Measurements from ENCODE around the gene SIGLEC11.

Gene SIGLEC11

DNA sequence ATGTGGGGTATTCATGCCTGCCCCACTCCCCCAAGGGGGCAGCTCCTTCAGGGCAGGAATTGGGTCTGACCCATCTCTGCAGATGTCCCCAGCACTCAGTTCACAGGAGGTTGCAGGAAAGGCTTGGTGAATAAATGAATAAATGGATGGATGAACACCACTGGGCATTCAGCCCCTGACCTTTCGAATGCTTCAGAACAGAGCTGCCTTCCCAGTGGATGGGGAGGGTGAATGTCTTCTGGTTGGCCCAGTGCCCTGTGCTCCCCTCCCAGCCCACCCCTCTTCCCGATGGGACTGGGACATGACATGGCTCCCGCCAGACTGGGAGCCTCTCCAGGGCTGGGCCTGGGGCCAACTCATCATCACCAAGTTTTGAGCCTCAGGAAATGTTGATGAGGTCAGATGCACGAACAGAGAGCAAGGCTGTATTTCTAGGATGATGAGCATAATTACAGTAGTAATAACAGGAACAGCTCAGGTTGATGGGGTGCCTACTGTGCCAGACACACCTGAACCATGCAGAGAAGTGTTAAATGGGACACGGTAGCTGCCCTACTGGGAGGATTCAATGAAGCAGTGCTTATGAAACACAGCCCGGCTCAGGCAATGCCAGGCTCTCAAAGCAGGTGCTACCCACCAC lies 38.5 kb upstream of the SIGLEC11 start:
- no peak for ATAC-seq (replicated peaks)

DNA sequence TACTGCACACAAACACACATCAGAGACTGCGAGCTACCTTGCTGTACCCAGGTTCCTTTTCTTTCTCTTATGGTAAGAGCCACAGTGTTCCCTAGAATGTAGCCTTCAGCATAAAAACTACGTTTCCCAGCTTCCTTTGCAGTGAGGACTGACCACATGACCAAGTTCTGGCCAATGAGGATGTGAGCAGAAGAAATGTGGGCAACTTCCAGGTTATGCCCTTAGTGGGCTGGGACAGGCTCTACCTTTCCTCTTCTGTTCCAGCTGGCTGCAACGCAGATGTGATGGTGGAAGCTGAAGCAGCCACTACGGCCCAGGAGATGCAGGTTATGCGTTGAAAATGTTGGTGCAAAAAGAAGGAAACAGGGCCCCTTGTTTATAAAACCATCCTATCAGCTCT lies 36.7 kb upstream of the SIGLEC11 start:
- no peak for DNase-seq
- H3K27me3 Mint-ChIP-seq: no peaks in the 10 kb centered on the region
- H3K27ac Mint-ChIP-seq: no peak overlapping the region
- H3K4me1 Mint-ChIP-seq (ENCODE audit: low read depth in 2 of 2): peaks cover 5 to 8% of the 10 kb centered on the region in 2 donors
- H3K4me3 Mint-ChIP-seq: no peak overlapping the region
- H3K36me3 Mint-ChIP-seq (ENCODE audit: insufficient read depth): peaks cover 61% of the 10 kb centered on the region
- ATAC-seq (replicated peaks): peak; percentile 56
- no peaks in the 10 kb centered on the region for H3K9me3 Mint-ChIP-seq

More for the DNA sequence above, 38.5 kb upstream of the SIGLEC11 start:
- Mint-ChIP-seq H3K9me3 (no peaks in the 10 kb centered on the region), H3K4me1 (ENCODE audit: low read depth in 2 of 2) (peaks cover 20% of the 10 kb centered on the region in 2 donors), H3K27me3 (no peaks in the 10 kb centered on the region), H3K27ac (no peak overlapping the region), H3K4me3 (no peak overlapping the region), H3K36me3 (ENCODE audit: insufficient read depth) (peaks cover 60% of the 10 kb centered on the region)
- no peak for DNase-seq

DNA sequence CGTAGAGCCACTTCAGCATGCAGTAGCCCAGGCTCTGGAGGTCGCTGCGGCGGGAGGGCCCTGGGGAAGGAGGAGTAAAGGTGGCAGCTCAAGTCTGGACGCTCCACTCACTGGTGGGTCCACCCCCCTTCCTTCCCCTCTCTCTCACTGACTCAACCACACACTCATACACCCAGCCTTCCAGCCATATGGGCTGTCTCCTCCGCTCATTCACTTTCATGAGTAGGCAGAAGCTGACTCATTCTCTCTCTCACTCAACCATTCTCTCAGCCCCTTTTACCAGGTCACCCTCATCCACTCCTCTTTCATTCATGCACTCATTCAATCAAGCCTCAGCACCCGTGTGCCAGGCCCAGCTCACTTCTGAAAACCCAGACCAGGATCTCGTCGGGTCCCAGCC lies 27.5 kb upstream of the SIGLEC11 start:
- peaks cover 32% of the 10 kb centered on the region for H3K36me3 Mint-ChIP-seq (ENCODE audit: insufficient read depth)
- ATAC-seq (replicated peaks) (no peak), DNase-seq (no peak)
- H3K9me3 Mint-ChIP-seq: no peaks in the 10 kb centered on the region
- no peaks in the 10 kb centered on the region for H3K27me3 Mint-ChIP-seq
- no peak overlapping the region for H3K4me3 Mint-ChIP-seq
- H3K4me1 Mint-ChIP-seq (ENCODE audit: low read depth in 2 of 2): peaks cover 4 to 5% of the 10 kb centered on the region in 2 donors
- H3K27ac Mint-ChIP-seq: no peak overlapping the region

DNA sequence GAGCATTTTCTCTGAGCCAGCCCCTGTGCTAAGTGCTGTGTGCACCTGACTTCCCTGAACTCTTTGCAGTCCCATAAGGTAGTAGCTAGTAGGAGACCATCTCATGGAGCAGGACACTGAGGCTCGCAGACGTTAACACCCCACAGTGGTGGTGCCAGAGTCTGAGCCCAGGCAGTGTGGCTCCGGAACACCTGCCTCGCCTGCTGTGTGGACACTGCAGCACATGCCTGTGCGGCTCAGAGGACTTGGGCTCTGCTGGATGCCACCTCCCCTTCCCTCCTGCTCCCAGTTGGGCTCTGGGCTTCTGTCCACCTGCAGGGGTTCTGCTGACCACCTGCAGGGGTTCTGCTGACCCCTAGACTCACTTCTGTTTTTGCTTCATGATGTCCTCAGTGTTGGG lies 27.0 kb upstream of the SIGLEC11 start:
- Mint-ChIP-seq H3K27me3 (no peaks in the 10 kb centered on the region), H3K27ac (no peak overlapping the region), H3K36me3 (ENCODE audit: insufficient read depth) (peaks cover 32% of the 10 kb centered on the region), H3K4me3 (no peak overlapping the region), H3K9me3 (no peaks in the 10 kb centered on the region), H3K4me1 (ENCODE audit: low read depth in 2 of 2) (peaks cover 4 to 5% of the 10 kb centered on the region in 2 donors)
- DNase-seq: no peak
- ATAC-seq (replicated peaks): no peak

DNA sequence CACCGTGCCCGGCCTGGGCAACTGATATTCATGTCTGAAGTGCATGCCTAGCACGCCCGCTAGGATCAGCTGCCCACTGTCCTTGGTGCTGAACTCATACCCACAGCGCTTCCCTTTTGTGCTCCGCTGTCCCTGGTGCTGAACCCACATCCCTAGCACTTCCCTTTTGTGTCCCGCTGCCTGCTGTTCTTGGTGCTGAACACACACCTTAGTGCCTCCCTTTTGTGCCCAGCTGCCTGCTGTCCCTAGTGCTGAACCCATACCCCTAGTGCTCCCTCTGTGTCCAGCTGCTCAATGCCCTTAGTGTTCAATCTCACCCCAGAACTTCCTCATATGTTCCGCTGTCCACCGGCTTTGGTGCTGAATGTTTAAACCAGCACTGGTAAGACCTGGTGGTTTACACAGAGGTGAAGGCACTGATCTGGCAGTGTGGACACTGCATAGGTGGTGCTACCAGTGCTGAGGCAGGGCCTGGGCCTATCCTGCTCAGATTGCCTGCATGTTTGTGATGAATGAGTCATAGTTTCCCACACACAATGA lies 26.3 kb upstream of the SIGLEC11 start:
- peaks cover 4 to 5% of the 10 kb centered on the region in 2 donors for H3K4me1 Mint-ChIP-seq (ENCODE audit: low read depth in 2 of 2)
- no peaks in the 10 kb centered on the region for H3K27me3 Mint-ChIP-seq
- H3K4me3 Mint-ChIP-seq: peak overlapping the region in 1 of 2 donors; percentile 21
- ATAC-seq (replicated peaks) (peak; percentile 85), DNase-seq (peak; percentile 75 to 81 (median 80))
- H3K36me3 Mint-ChIP-seq (ENCODE audit: insufficient read depth): peaks cover 28% of the 10 kb centered on the region
- no peaks in the 10 kb centered on the region for H3K9me3 Mint-ChIP-seq
- no peak overlapping the region for H3K27ac Mint-ChIP-seq

DNA sequence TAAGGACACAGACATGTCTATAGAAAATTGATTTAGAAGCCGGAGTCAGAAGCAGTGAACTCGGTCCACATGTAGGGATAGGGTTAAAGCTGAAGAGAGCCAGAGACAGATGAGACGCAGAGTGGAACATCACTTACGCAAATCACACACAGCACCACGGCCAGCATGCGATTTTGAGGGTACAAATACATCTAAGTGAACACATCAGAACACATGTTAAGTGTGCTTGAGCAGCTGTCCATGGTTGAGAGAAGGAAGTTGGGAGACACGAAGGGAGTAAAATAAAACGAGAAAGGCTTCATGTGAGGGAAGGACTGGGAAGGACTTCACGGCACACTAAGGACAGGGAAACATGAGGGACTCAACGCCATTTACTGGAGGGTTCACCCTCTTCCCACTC lies 25.4 kb upstream of the SIGLEC11 start:
- H3K4me3 Mint-ChIP-seq: no peak overlapping the region
- peaks cover 23% of the 10 kb centered on the region for H3K36me3 Mint-ChIP-seq (ENCODE audit: insufficient read depth)
- H3K27me3 Mint-ChIP-seq: no peaks in the 10 kb centered on the region
- ATAC-seq (replicated peaks) (no peak), DNase-seq (no peak)
- H3K9me3 Mint-ChIP-seq: no peaks in the 10 kb centered on the region
- peaks cover 4 to 5% of the 10 kb centered on the region in 2 donors for H3K4me1 Mint-ChIP-seq (ENCODE audit: low read depth in 2 of 2)
- H3K27ac Mint-ChIP-seq: no peak overlapping the region

DNA sequence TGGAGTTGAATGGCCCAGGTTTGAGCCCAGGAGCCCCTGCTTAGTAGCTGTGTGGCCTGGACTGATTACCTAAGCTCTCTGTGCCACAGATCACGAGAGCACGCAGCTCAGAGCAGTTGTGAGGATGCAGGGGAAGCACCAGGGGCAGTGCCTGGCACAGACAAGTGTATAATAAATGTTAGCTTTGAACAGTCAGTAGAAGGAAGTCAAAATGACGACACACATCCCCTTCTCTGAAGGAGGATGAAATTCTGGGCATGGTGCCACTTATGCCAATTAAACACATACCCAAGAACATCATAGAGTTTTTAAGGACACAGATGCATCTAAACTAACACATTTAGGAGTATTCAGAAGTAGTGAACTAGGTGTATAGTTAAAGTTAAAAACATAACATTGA lies 24.9 kb upstream of the SIGLEC11 start:
- H3K9me3 Mint-ChIP-seq: no peaks in the 10 kb centered on the region
- H3K27me3 Mint-ChIP-seq: no peaks in the 10 kb centered on the region
- H3K4me1 Mint-ChIP-seq (ENCODE audit: low read depth in 2 of 2): peaks cover 4 to 5% of the 10 kb centered on the region in 2 donors
- H3K36me3 Mint-ChIP-seq (ENCODE audit: insufficient read depth): peaks cover 20% of the 10 kb centered on the region
- H3K27ac Mint-ChIP-seq: no peak overlapping the region
- ATAC-seq (replicated peaks) (no peak), DNase-seq (no peak)
- H3K4me3 Mint-ChIP-seq: no peak overlapping the region

DNA sequence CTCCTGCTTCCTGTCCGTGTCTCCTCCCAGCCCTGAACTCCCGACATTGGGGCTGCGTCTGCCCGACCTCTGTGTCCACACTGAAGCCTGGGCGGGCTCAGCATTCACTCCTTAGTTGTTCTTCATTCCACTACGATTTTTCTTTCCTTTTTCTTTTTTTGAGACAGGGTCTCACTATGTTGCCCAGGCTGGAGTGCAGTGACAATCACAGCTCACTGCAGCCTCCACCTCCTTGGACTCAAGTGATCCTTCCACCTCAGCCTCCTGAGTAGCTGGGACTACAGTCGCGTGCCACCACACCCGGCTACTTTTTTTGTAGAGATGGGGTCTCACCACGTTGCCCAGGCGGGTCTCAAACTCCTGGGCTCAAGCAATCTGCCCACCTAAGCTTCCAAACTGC lies 23.5 kb upstream of the SIGLEC11 start:
- H3K9me3 Mint-ChIP-seq: no peaks in the 10 kb centered on the region
- H3K27me3 Mint-ChIP-seq: no peaks in the 10 kb centered on the region
- peak overlapping the region in 1 of 2 donors; percentile 14 for H3K27ac Mint-ChIP-seq
- H3K4me1 Mint-ChIP-seq (ENCODE audit: low read depth in 2 of 2): peaks cover 4 to 5% of the 10 kb centered on the region in 2 donors
- DNase-seq (no peak), ATAC-seq (replicated peaks) (no peak)
- H3K4me3 Mint-ChIP-seq: no peak overlapping the region
- peaks cover 21% of the 10 kb centered on the region for H3K36me3 Mint-ChIP-seq (ENCODE audit: insufficient read depth)

DNA sequence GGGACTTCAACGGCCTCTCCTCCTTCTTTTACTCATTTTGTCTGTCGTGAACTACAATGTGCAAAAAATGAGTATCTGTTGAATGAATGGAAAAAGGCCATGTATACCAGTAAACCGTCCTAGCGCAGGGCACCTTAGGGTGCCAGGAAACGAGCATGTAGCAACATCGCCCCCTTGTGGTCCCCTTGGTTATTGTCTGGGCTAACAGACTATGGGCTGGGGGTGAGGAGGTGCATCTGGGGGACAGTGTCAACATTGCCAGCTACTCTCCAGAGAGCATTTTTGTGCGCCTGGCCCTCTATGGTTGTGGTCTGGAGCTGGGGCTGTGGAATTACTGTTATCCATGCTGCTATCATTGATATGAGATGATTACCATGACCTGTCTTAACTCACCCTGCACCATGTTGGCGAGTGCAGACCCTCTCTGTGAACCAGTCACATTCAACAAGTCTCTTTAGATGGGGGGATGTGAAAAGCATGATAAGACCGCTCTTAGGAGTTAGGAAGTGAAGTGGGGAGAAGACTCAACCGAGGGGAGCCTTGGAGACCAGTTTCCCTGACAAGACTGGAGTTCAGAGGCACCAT lies 22.8 kb upstream of the SIGLEC11 start:
- peak; percentile 80 for ATAC-seq (replicated peaks)
- Mint-ChIP-seq H3K27me3 (no peaks in the 10 kb centered on the region), H3K27ac (no peak overlapping the region), H3K36me3 (ENCODE audit: insufficient read depth) (peaks cover 22% of the 10 kb centered on the region), H3K4me1 (ENCODE audit: low read depth in 2 of 2) (peaks cover 4 to 5% of the 10 kb centered on the region in 2 donors), H3K4me3 (no peak overlapping the region), H3K9me3 (no peaks in the 10 kb centered on the region)
- DNase-seq: peak; percentile 78 to 84 (median 78)

DNA sequence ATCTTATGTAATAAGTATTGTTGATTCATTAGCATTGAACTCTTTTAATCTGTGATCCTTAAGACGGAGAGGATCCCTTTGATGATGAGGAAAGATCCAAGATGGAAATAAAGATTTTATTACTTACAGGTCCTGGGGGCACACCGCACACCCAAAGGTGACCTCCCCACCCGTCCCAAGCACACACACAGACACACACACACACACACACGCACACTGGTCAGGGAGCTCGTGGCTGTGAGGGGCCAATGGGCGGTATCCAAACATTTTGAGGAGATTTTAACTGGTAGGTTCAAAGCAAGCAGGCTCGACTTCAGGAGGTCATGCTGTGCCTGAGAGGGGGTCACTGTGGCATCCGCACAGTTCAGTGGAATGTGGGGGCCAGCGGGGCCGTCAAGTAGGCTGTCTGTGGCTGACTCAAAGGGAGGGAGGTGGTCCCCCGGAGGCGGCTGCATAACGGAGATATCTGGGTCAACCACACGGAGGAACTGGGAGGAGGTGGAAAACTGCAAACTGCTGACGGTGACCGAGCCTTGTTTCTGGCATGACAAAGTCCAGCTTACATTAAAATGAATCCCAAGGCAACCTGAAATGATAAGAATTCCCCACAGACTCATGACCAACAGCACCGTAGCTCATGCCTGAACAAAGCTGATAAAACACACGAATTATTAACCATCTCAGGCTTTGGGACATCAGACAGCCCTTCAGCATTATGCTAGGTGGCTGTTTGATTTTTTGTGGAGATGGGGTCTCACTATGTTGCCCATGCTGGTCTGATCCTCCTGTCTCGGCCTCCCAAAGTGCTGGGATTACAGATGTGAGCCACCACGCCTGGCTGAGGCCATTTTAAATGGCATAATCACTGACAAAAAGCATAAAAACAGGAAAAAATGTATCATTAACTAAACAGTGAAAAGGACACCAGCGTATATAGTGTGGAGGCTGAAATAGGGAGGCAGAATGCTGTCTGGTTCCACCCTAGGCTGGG lies 20.9 kb upstream of the SIGLEC11 start:
- no peak overlapping the region for H3K4me3 Mint-ChIP-seq

DNA sequence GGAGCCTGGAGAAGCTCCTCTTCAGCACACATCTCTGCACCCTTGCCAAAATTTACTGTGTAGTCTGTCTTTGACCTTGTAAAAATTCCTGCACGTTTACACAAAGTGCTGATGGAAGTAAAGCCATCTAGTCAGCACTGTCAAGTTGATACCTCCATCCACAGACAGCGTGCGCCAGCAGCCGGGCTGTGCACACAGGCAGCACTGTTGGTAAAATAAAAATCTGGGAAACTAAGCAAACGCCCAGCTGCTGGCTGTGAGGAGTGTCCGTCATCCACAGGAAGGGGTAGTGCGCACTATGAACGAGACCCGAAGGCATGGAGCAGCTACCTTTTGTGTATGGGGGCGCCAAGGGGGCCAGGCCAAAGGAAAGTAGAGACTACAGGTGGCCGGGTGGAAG lies 17.4 kb upstream of the SIGLEC11 start:
- ATAC-seq (replicated peaks): no peak
- Mint-ChIP-seq H3K36me3 (ENCODE audit: insufficient read depth) (peaks cover 18% of the 10 kb centered on the region), H3K9me3 (no peaks in the 10 kb centered on the region), H3K4me1 (ENCODE audit: low read depth in 2 of 2) (peaks cover 0 to 1% of the 10 kb centered on the region in 2 donors), H3K4me3 (no peak overlapping the region), H3K27me3 (no peaks in the 10 kb centered on the region), H3K27ac (no peak overlapping the region)
- no peak for DNase-seq

More for the DNA sequence above, 20.9 kb upstream of the SIGLEC11 start:
- Mint-ChIP-seq H3K27ac (peak overlapping the region in 1 of 2 donors; percentile 27), H3K4me1 (ENCODE audit: low read depth in 2 of 2) (peaks cover 0 to 5% of the 10 kb centered on the region in 2 donors), H3K27me3 (no peaks in the 10 kb centered on the region), H3K9me3 (no peaks in the 10 kb centered on the region), H3K36me3 (ENCODE audit: insufficient read depth) (peaks cover 15% of the 10 kb centered on the region)
- DNase-seq (no peak), ATAC-seq (replicated peaks) (no peak)

DNA sequence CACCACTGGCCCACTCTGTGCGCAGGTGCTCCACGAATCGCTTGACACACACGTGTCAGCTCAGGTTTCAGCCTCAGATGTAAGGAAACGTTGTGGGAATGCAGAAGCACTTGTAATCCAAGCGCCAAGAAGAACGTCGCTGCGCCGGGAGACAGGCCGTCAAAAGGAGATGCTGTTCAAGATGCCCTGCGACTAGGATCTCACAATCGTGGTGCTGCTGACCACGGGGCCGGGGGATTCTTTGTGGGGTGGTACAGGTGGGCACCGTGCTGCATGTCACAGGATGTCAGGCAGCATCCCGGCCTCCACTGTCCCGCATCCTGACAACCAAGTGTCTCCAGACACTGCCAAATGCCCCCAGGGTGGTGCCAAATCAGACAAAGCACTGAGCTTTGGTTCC lies 16.9 kb upstream of the SIGLEC11 start:
- no peak overlapping the region for H3K27ac Mint-ChIP-seq
- no peak overlapping the region for H3K4me3 Mint-ChIP-seq
- H3K36me3 Mint-ChIP-seq (ENCODE audit: insufficient read depth): peaks cover 20% of the 10 kb centered on the region
- H3K27me3 Mint-ChIP-seq: no peaks in the 10 kb centered on the region
- H3K9me3 Mint-ChIP-seq: no peaks in the 10 kb centered on the region
- H3K4me1 Mint-ChIP-seq (ENCODE audit: low read depth in 2 of 2): peaks cover 0 to 4% of the 10 kb centered on the region in 2 donors
- ATAC-seq (replicated peaks) (no peak), DNase-seq (no peak)

DNA sequence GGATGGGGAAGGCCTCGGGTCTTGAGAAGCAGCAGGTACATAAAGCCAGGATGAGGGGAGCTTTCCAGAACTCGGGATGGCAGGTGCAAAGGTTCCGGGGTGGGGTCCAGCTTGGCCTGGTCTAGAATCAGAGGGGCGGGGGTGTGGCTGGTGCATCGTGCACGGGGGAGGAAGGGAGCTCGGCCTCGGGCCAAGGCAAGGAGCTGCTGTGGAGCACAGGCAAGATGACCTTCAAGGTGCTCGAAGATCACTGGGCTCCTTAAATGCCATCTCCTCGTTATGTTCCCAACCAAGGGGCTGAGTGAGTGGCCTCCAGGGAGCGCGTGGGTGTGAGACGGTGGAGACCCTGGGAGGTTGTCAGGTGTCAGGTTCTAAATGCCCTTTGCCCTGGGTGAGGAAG lies 16.1 kb upstream of the SIGLEC11 start:
- Mint-ChIP-seq H3K9me3 (no peaks in the 10 kb centered on the region), H3K4me3 (no peak overlapping the region), H3K36me3 (ENCODE audit: insufficient read depth) (peaks cover 20% of the 10 kb centered on the region), H3K27me3 (no peaks in the 10 kb centered on the region), H3K27ac (peak overlapping the region in 1 of 2 donors; percentile 38), H3K4me1 (ENCODE audit: low read depth in 2 of 2) (peaks cover 0 to 4% of the 10 kb centered on the region in 2 donors)
- DNase-seq: no peak
- no peak for ATAC-seq (replicated peaks)

Measured in effector memory CD8-positive, alpha-beta T cell (primary cell).